Activated T-cell treated with anti-CD3 and anti-CD28 coated beads for 24 hours (primary cell): ENCODE data around the gene ZNF397.

Experiments used
- DNase-seq: peaks from one replicate; pipeline ENCODE4 v3.0.0-alpha.2; 2020; ENCODE audit warnings: low read depth

Gene ZNF397

GRCh38 chr18:35296060-35296459 is 55.2 kb downstream of the ZNF397 start:
- no peak for DNase-seq

- DNase-seq: no peak
Observed at GRCh38 chr18:35303610-35304009, 62.8 kb downstream of the ZNF397 start.

- no peak for DNase-seq
Observed at GRCh38 chr18:35306588-35307250, 65.9 kb downstream of the ZNF397 start.
